GM12864 (cell line): Measurements from ENCODE around the gene PPM1N.
A peak's percentile ranks its signal among the peaks of the same experiment; 100 is the strongest.

ENCODE experiments used
- DNase-seq: peaks from one replicate; pipeline ENCODE4 v3.0.0-alpha.2; 2011; ENCODE audit warnings: low read depth
- H3K4me3 ChIP-seq: 2 replicates; pipeline ENCODE4 v1.5.1; 2011; ENCODE audit warnings: mild to moderate bottlenecking, low read depth, low read length, control low read depth
- CTCF ChIP-seq: IDR thresholded peaks from 2 replicates; pipeline ENCODE4 v1.5.1; 2011; ENCODE audit warnings: low read depth, mild to moderate bottlenecking, moderate library complexity, low read length, control low read depth, inconsistent platforms; ENCODE audit errors: missing control alignments

Gene PPM1N

GRCh38 chr19:45517641-45518468 lies 19.6 kb downstream of the PPM1N start:
- no peak overlapping the region for H3K4me3 ChIP-seq
- no peak for TF ChIP-seq CTCF
- no peak for DNase-seq

GRCh38 chr19:45518469-45518826 lies 20.2 kb downstream of the PPM1N start:
- DNase-seq: no peak
- TF ChIP-seq CTCF: no peak
- H3K4me3 ChIP-seq: no peak overlapping the region

- no peak for DNase-seq
- no peak overlapping the region for H3K4me3 ChIP-seq
- TF ChIP-seq CTCF: no peak
Measured at GRCh38 chr19:45522010-45522941, 24.0 kb downstream of the PPM1N start.

GRCh38 chr19:45523642-45524256 lies 25.5 kb downstream of the PPM1N start:
- peak; percentile 89 for TF ChIP-seq CTCF
- H3K4me3 ChIP-seq: no peak overlapping the region
- DNase-seq: peak; percentile 69

- H3K4me3 ChIP-seq: no peak overlapping the region
- no peak for DNase-seq
- no peak for TF ChIP-seq CTCF
Measured at GRCh38 chr19:45524575-45525129, 26.4 kb downstream of the PPM1N start.

- no peak overlapping the region for H3K4me3 ChIP-seq
- TF ChIP-seq CTCF: no peak
- DNase-seq: no peak
Measured at GRCh38 chr19:45526143-45526542, 27.9 kb downstream of the PPM1N start.
